ENCODE data around the gene RGP1.

Gene RGP1

GRCh38 chr9:35798658-35799374 is 49.7 kb downstream of the RGP1 start (continued):
- no peak for TF ChIP-seq PRDM2 (tag by site-specific recombination; IDR thresholded peaks at IDR 0.05; ENCODE audit: borderline replicate concordance)

DNA sequence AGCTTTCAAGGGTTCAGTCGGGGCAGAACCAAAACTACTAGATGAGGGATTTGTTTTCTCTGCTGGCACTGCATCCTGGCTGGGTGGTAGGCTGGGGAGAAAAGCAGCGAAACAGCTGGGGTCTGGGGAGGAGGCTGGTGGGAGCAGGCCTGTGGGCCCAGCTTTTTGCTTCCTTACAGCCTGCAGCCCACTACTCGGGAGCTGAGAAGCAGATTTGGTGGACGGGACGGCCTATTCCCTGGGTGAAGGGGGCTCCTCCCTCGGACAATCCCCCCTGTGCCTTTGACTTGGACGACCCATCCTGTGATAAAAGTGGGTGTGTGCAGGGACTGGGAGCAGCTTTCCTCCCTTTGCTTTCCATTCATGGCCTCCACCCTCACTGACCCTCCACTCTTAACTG is 51.4 kb downstream of the RGP1 start:
- H3K27ac ChIP-seq (ENCODE audit: extremely low read depth, low read depth, low read length), result no peak overlapping the region
- no peak overlapping the region for H3K4me3 ChIP-seq (ENCODE audit: low read depth, low read length)
- no peaks in the 10 kb centered on the region for H3K4me1 ChIP-seq (ENCODE audit: control insufficient read depth, insufficient read depth, low read length)
- peaks cover 0 to 40% of the 10 kb centered on the region in 2 experiments; a peak in 2 of 3 replicates for H3K36me3 ChIP-seq (ENCODE audit: control insufficient read depth in 2 of 2, insufficient read depth in 1 of 2, low read length in 2 of 2)
- TF ChIP-seq, protein P1, sequence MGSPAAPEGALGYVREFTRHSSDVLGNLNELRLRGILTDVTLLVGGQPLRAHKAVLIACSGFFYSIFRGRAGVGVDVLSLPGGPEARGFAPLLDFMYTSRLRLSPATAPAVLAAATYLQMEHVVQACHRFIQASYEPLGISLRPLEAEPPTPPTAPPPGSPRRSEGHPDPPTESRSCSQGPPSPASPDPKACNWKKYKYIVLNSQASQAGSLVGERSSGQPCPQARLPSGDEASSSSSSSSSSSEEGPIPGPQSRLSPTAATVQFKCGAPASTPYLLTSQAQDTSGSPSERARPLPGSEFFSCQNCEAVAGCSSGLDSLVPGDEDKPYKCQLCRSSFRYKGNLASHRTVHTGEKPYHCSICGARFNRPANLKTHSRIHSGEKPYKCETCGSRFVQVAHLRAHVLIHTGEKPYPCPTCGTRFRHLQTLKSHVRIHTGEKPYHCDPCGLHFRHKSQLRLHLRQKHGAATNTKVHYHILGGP (tag by site-specific recombination; IDR thresholded peaks at IDR 0.05), result no peak
- ChIA-PET POLR2A (interaction anchor here (0.8 to 1.2 kb wide), 2 partner anchors 8 to 12 kb away, joined by 3 to 4 read pairs; partner anchors contain the start of gene SPAG8), CTCF (interaction anchor here (0.5 to 1.4 kb wide), 5 partner anchors 10 to 145 kb away, joined by 3 to 8 read pairs (median 5); no protein-coding TSS in a partner anchor)
- H3K9me3 ChIP-seq (ENCODE audit: control insufficient read depth, insufficient read depth, low read depth, low read length), result no peaks in the 10 kb centered on the region

DNA sequence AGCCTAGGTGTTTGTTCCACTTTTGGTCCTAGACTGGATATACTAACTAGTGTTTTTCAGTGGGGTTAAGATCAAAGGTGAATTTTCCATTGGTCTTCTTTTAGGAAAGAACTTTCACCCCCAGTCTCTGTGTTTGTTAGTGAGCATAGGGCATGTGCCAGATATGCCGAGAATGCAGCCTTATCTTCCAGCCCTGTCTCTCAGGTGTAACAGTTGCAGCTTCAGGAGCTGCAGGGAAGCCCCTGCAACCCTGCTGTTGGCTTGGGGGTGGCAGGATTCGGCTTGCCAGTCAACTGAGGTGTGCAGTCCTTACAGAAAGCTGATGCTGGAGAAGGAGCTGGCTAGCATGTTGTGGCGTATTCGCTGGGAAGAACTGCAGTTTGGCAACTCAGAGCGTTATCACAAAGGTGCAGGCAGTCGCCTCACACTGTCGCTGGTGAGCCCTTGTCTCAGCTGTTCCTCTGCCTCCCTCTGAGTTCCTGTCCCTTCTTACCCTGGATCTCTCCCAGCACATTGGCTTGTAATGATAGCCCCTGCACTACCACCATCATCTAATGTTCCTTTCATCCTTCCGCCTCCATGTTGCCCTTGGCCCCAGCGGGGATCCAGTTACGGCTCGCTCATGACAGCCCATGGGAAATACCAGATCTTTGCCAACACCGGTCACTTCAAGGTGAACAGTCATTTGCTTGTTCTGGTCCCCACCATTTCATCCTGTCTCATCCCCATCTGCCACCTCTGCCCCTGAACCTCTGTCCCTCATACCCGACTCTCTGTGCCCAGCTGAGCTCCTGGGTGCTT is 52.4 kb downstream of the RGP1 start:
- H3K4me3 ChIP-seq (ENCODE audit: low read depth, low read length), result no peak overlapping the region
- peaks cover 0 to 50% of the 10 kb centered on the region in 2 experiments; a peak in 2 of 3 replicates for H3K36me3 ChIP-seq (ENCODE audit: control insufficient read depth in 2 of 2, insufficient read depth in 1 of 2, low read length in 2 of 2)
- no peaks in the 10 kb centered on the region for H3K4me1 ChIP-seq (ENCODE audit: control insufficient read depth, insufficient read depth, low read length)
- ChIA-PET CTCF (interaction anchor here (0.8 kb wide), 1 partner anchor 144 kb away, joined by 3 read pairs; no protein-coding TSS in a partner anchor), POLR2A (no interaction called here)
- H3K27ac ChIP-seq (ENCODE audit: extremely low read depth, low read depth, low read length), result no peak overlapping the region
- no peak for TF ChIP-seq ELK4 (IDR thresholded peaks at IDR 0.05; ENCODE audit: borderline replicate concordance, low read depth, low read length)
- TF ChIP-seq, protein P2, sequence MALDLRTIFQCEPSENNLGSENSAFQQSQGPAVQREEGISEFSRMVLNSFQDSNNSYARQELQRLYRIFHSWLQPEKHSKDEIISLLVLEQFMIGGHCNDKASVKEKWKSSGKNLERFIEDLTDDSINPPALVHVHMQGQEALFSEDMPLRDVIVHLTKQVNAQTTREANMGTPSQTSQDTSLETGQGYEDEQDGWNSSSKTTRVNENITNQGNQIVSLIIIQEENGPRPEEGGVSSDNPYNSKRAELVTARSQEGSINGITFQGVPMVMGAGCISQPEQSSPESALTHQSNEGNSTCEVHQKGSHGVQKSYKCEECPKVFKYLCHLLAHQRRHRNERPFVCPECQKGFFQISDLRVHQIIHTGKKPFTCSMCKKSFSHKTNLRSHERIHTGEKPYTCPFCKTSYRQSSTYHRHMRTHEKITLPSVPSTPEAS (tag by site-specific recombination; IDR thresholded peaks at IDR 0.05), result no peak
- no peaks in the 10 kb centered on the region for H3K9me3 ChIP-seq (ENCODE audit: control insufficient read depth, insufficient read depth, low read depth, low read length)

GRCh38 chr9:35806101-35806500 is 57.0 kb downstream of the RGP1 start:
- Histone ChIP-seq H3K4me3 (ENCODE audit: low read depth, low read length) (no peak overlapping the region), H3K27ac (ENCODE audit: extremely low read depth, low read depth, low read length) (no peak overlapping the region), H3K9me3 (ENCODE audit: control insufficient read depth, insufficient read depth, low read depth, low read length) (no peaks in the 10 kb centered on the region), H3K36me3 (ENCODE audit: control insufficient read depth in 2 of 2, insufficient read depth in 1 of 2, low read length in 2 of 2) (peaks cover 0 to 68% of the 10 kb centered on the region in 2 experiments; a peak in 2 of 3 replicates), H3K4me1 (ENCODE audit: control insufficient read depth, insufficient read depth, low read length) (no peaks in the 10 kb centered on the region)
- ChIA-PET CTCF (interaction anchor here (0.5 to 4.6 kb wide), 4 partner anchors 16 to 140 kb away, joined by 3 to 24 read pairs (median 4); no protein-coding TSS in a partner anchor), POLR2A (no interaction called here)
- TF ChIP-seq, protein P3, sequence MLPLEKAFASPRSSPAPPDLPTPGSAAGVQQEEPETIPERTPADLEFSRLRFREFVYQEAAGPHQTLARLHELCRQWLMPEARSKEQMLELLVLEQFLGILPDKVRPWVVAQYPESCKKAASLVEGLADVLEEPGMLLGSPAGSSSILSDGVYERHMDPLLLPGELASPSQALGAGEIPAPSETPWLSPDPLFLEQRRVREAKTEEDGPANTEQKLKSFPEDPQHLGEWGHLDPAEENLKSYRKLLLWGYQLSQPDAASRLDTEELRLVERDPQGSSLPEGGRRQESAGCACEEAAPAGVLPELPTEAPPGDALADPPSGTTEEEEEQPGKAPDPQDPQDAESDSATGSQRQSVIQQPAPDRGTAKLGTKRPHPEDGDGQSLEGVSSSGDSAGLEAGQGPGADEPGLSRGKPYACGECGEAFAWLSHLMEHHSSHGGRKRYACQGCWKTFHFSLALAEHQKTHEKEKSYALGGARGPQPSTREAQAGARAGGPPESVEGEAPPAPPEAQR (tag by site-specific recombination; IDR thresholded peaks at IDR 0.05), result no peak
- TF ChIP-seq, protein P4, sequence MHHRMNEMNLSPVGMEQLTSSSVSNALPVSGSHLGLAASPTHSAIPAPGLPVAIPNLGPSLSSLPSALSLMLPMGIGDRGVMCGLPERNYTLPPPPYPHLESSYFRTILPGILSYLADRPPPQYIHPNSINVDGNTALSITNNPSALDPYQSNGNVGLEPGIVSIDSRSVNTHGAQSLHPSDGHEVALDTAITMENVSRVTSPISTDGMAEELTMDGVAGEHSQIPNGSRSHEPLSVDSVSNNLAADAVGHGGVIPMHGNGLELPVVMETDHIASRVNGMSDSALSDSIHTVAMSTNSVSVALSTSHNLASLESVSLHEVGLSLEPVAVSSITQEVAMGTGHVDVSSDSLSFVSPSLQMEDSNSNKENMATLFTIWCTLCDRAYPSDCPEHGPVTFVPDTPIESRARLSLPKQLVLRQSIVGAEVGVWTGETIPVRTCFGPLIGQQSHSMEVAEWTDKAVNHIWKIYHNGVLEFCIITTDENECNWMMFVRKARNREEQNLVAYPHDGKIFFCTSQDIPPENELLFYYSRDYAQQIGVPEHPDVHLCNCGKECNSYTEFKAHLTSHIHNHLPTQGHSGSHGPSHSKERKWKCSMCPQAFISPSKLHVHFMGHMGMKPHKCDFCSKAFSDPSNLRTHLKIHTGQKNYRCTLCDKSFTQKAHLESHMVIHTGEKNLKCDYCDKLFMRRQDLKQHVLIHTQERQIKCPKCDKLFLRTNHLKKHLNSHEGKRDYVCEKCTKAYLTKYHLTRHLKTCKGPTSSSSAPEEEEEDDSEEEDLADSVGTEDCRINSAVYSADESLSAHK (tag by site-specific recombination; IDR thresholded peaks at IDR 0.05), result no peak
- TF ChIP-seq TRIM28 (IDR thresholded peaks at IDR 0.05; ENCODE audit: borderline replicate concordance, low read length) (no peak), ZNF501 (tag by site-specific recombination; IDR thresholded peaks at IDR 0.05) (no peak), ZNF416 (tag by site-specific recombination; IDR thresholded peaks at IDR 0.05) (no peak), GLIS2 (tag by site-specific recombination; IDR thresholded peaks at IDR 0.05) (no peak), ZNF514 (tag by site-specific recombination; IDR thresholded peaks at IDR 0.05) (no peak)

Measured in HEK293 (cell line).